ENCODE measurements around the gene GOLT1B. TPM values are rescaled to one million over a fixed set of nuclear protein-coding genes. Genes with fewer than 3 reads are reported as not detected.
"Not testable (repeated sequence)": the region's sequence is repeated elsewhere in the genome, so short reads cannot be mapped to it uniquely, and the experiment has no call there.

The GOLT1B gene, protein sequence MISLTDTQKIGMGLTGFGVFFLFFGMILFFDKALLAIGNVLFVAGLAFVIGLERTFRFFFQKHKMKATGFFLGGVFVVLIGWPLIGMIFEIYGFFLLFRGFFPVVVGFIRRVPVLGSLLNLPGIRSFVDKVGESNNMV
- 10 to 100 TPM; 19.2 to 27.9 (median 22.3) TPM for total RNA-seq
- polyA plus RNA-seq = 16.8 TPM
- long read RNA-seq, donor 1, transcript GOLT1B-201 (5 exons, 3,227 nt) = major isoform, 49 of 57 reads
- long read RNA-seq, donor 1, partial matches to known transcripts = 0 of 57 reads
- long read RNA-seq, donor 1, other reads (novel, unspliced or antisense) = 2 of 57 reads
- long read RNA-seq, donor 2, transcript GOLT1B-201 (5 exons, 3,227 nt) = major isoform, 11 of 13 reads
- long read RNA-seq, donor 2, partial matches to known transcripts = 0 of 13 reads
- long read RNA-seq, donor 2, other reads (novel, unspliced or antisense) = 0 of 13 reads
- long read RNA-seq, donor 3, transcript GOLT1B-201 (5 exons, 3,227 nt) = major isoform, 111 of 127 reads
- long read RNA-seq, donor 3, transcript GOLT1B-203 (6 exons, 1,210 nt) = minor isoform, 6 of 127 reads
- long read RNA-seq, donor 3, partial matches to known transcripts = 0 of 127 reads
- long read RNA-seq, donor 3, other reads (novel, unspliced or antisense) = 6 of 127 reads
- long read RNA-seq, donor 4, transcript GOLT1B-201 (5 exons, 3,227 nt) = major isoform, 14 of 15 reads
- long read RNA-seq, donor 4, partial matches to known transcripts = 0 of 15 reads
- long read RNA-seq, donor 4, other reads (novel, unspliced or antisense) = 1 of 15 reads

DNA sequence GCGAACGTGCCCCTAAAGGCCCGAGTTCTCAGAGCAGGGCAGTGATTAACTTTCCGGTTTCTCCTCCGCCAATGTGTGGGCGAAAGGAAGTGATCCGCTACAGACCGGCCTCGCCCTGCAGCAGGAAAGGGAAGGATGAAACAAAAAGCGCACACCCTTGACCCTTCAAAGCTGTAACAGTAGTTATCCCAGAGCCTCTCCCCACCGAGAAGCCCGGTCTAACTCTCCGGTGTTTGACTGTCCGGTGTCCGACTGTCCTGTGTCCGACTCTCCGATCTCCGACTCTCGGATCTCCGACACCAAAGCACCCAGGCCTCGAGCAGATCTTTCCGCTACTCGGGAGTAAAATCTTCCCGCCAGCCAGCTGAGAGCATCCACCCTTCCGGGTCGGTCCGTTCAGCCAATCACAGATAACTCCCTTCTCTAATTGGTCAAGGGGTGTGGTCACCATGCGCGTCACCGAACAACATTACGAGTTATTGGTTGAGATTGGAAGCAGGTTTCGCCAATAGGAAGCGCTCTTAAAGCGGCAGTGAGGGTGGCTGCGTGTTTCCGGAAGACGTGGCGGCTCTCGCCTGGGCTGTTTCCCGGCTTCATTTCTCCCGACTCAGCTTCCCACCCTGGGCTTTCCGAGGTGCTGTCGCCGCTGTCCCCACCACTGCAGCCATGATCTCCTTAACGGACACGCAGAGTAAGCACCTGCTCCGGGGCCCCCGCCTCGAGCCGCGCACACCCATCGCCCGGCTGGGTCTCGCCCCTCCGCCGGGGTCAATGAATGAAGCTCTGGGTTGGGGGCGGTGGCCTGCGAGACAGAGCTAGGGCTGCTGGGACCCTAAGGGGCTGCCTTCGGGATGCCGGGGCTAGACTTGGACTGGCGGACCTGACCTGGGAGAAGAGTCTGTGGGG is at the start of gene GOLT1B, which contains the start of gene RECQL:
Gene GOLT1B, plus strand, starts transcription at position 532 of the 906 bp plus-strand sequence. Its CDS starts 135 bp downstream, at position 667.
Gene RECQL, minus strand, starts transcription at position 378 of the 906 bp plus-strand sequence. CDS start 2,065 bp downstream, outside the sequence.
- under 1% methylated on average over 61 of the region's 61 CpGs for WGBS
- H3K4me1 ChIP-seq (ENCODE audit: control insufficient read depth, insufficient read depth, low read length) = peaks cover 3% of the 10 kb centered on the region
- H3K9me3 ChIP-seq (ENCODE audit: control insufficient read depth, low read length) = no peaks in the 10 kb centered on the region
- H3K27ac ChIP-seq (ENCODE audit: low read length) = peak within 1 kb of the TSS; percentile 94
- peak; percentile 91 to 95 (median 94) for DNase-seq
- H3K4me3 ChIP-seq (ENCODE audit: low read length) = peak within 1 kb of the TSS; percentile 95
- ATAC-seq = peak; percentile 100
- no peaks in the 10 kb centered on the region for H3K27me3 ChIP-seq (ENCODE audit: control insufficient read depth, insufficient read depth)
- intact Hi-C loops (cut with DNase I) = no loop called here

DNA sequence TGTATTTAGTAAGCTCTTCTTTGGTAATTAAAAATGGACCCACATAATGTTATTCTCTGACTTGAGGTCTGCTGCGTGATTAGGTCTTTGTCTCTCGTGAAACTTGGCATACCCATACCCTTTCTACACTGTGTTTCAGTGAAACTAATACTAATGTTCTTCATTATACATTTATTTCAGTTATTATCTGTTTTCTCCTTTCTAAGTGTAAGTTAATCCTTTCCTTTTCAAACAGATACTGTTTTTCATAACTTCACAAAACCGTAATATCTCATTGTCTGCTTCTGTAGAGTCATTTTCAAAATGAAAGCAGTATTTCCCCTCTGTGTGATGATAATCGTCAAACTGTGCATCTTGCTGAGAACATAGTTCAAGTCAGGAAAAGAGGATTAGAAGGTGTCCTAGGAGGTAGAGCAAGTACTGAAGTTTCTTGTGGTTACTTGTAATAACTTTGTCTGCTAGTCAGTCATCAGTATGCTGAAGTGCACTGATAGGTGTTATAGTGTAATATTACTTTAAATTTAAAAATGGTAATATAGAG is 48.2 kb upstream of the GOLT1B start:
- H3K9me3 ChIP-seq (ENCODE audit: control insufficient read depth, low read length) = no peaks in the 10 kb centered on the region
- DNase-seq (no peak), ATAC-seq (no peak)
- H3K27me3 ChIP-seq (ENCODE audit: control insufficient read depth, insufficient read depth) = no peaks in the 10 kb centered on the region
- intact Hi-C loops (cut with DNase I) = no loop called here
- no peak overlapping the region for H3K4me3 ChIP-seq (ENCODE audit: low read length)
- H3K4me1 ChIP-seq (ENCODE audit: control insufficient read depth, insufficient read depth, low read length) = no peaks in the 10 kb centered on the region
- 94% methylated on average over 4 of the region's 4 CpGs for WGBS
- H3K27ac ChIP-seq (ENCODE audit: low read length) = no peak overlapping the region

DNA sequence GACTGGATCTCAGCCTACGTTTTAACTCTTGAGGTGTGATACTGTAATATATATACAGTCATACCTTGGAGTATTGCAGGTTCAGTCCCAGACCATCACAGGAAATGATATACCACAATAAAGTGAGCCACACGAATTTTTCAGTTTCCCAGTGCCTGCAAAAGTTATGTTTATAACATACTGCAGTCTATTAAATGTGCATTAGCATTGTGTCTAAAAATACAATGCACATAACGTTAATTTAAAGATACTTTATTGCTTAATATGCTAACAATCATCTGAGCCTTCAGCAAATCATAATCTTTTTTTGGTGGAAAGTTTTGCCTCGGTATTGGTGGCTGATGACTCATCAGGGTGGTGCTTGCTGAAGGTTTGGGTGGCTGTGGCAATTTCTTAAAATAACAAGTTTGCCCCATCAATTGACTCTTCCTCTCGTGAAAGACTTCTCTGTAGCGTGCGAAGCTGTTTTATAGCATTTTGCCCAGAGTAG is 45.3 kb upstream of the GOLT1B start:
- intact Hi-C loops (cut with DNase I) = no loop called here
- WGBS = 68% methylated on average over 7 of the region's 7 CpGs
- Histone ChIP-seq H3K27ac (ENCODE audit: low read length) (no peak overlapping the region), H3K27me3 (ENCODE audit: control insufficient read depth, insufficient read depth) (no peaks in the 10 kb centered on the region), H3K9me3 (ENCODE audit: control insufficient read depth, low read length) (no peaks in the 10 kb centered on the region), H3K4me3 (ENCODE audit: low read length) (no peak overlapping the region), H3K4me1 (ENCODE audit: control insufficient read depth, insufficient read depth, low read length) (no peaks in the 10 kb centered on the region)
- DNase-seq (no peak), ATAC-seq (no peak)

DNA sequence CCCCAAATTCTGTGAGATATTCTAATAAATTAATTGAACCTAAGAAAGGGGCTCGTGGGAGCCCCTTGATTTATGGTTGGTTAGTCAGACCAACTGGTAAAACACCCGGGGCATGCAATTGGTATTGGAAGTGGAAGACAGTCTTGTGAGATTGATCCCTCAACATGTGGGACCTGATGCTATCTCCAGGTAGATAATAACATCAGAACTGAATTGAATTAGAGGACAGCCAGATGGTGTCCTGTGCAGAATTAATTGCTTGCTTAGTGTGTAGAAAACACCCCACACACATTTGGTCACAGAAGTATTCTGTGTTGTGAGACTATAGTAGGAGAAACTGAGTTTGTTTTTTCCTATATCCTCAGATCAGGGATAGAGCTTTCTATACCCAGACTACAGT is 42.1 kb upstream of the GOLT1B start:
- ATAC-seq (no peak), DNase-seq (no peak)
- intact Hi-C loops (cut with DNase I) = no loop called here
- Histone ChIP-seq H3K27ac (ENCODE audit: low read length) (no peak overlapping the region), H3K4me3 (ENCODE audit: low read length) (no peak overlapping the region), H3K9me3 (ENCODE audit: control insufficient read depth, low read length) (no peaks in the 10 kb centered on the region), H3K4me1 (ENCODE audit: control insufficient read depth, insufficient read depth, low read length) (no peaks in the 10 kb centered on the region), H3K27me3 (ENCODE audit: control insufficient read depth, insufficient read depth) (no peaks in the 10 kb centered on the region)
- WGBS = 94% methylated on average over 2 of the region's 2 CpGs

DNA sequence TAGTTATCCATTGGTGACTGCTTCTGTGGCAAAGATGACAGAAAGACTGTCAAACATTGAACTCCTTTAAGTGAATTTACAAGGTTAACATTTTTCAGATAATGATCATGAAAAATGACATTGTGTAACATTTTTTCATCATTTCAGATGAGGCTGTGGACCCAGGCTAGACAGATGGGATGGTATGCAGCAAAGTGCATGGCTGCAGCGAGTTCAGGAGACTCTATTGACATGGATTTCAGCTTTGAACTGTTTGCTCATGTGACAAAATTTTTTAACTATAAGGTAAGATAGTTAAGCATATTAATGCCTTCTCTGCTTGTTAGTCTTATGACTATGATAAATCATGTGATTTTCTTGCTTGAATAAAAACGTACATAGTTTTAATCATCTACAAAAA is 34.3 kb upstream of the GOLT1B start:
- intact Hi-C loops (cut with DNase I); H3K27ac ChIP-seq (ENCODE audit: low read length); H3K9me3 ChIP-seq (ENCODE audit: control insufficient read depth, low read length); DNase-seq; H3K4me3 ChIP-seq (ENCODE audit: low read length); ATAC-seq; H3K27me3 ChIP-seq (ENCODE audit: control insufficient read depth, insufficient read depth); H3K4me1 ChIP-seq (ENCODE audit: control insufficient read depth, insufficient read depth, low read length): not testable (repeated sequence)
- 84% methylated on average over 2 of the region's 2 CpGs for WGBS

DNA sequence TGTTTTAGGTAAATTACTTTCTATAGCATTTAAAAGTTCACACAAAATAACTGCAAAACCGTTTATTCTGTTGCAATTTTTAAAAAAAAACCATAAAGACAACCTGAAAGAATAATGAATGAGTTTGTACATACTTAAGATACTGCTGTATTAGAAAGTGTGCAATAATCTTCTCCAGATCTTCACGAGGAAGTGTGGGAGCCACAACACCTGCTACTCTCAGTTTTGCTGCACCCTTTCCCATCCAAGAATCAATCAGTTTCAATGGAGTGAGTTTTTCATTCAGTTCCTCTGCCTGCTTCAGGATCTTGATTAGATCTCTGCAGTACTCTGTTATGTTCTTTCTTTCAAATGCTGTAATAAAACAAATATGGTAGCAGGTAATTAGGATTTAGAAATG is 30.3 kb upstream of the GOLT1B start:
- intact Hi-C loops (cut with DNase I) = no loop called here
- H3K4me1 ChIP-seq (ENCODE audit: control insufficient read depth, insufficient read depth, low read length) = no peaks in the 10 kb centered on the region
- no peak for ATAC-seq
- 72% methylated on average over 2 of the region's 2 CpGs for WGBS
- no peaks in the 10 kb centered on the region for H3K27me3 ChIP-seq (ENCODE audit: control insufficient read depth, insufficient read depth)
- no peak overlapping the region for H3K27ac ChIP-seq (ENCODE audit: low read length)
- H3K4me3 ChIP-seq (ENCODE audit: low read length) = no peak overlapping the region
- no peak for DNase-seq
- no peaks in the 10 kb centered on the region for H3K9me3 ChIP-seq (ENCODE audit: control insufficient read depth, low read length)

DNA sequence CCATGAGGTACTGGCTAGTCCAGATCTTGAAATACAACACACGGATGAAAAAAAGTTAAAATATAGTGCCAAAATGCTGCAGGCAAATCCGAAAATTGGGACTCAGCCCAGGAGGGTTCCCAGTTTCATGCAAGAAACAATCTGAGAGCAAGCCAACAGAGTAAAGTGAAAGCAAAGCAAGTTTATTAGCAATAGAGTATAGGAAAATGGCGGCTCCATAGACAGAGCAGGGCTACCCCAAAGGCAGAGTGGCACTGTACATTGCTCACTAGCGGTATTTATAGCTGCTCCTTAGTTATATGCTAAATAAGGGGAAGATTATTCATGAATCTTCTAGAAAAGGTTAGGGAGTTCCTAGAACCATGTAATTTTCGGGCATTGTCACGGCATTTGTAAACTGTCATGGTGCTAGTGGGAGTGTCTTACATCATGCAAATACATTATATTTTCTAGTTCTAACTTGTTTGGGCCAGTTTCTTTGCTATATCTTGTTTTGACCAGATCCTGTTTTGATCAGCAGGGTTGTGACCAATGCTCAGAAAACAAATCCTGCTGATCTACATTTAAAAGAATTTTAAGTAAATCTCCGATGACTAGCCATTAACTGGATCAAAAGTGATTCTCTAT is 29.3 kb upstream of the GOLT1B start:
- no peak for ATAC-seq
- intact Hi-C loops (cut with DNase I) = no loop called here
- 89% methylated on average over 7 of the region's 7 CpGs for WGBS

DNA sequence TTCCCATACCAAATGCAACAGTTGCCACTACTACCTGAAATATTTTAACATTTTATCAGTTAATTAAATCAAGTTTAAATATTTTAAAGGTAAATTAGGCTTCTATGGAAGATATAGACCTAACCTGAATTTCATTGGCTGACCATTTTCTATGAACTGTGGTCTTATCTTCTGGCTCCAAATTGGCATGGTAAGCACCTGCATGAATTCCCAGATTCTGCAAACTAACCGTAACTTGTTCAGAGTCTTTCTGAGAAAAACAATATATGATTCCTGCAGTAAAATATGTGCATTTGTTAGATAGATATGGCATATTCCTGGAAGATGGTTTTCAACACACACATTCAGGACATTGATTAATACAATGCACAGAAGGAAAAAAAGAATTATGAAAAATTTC is 26.0 kb upstream of the GOLT1B start:
- ATAC-seq (no peak), DNase-seq (no peak)
- Histone ChIP-seq H3K4me1 (ENCODE audit: control insufficient read depth, insufficient read depth, low read length) (no peaks in the 10 kb centered on the region), H3K27ac (ENCODE audit: low read length) (no peak overlapping the region), H3K9me3 (ENCODE audit: control insufficient read depth, low read length) (no peaks in the 10 kb centered on the region), H3K27me3 (ENCODE audit: control insufficient read depth, insufficient read depth) (no peaks in the 10 kb centered on the region), H3K4me3 (ENCODE audit: low read length) (no peak overlapping the region)
- intact Hi-C loops (cut with DNase I) = no loop called here
- 96% methylated on average over 1 of the region's 1 CpG for WGBS

More for the DNA sequence above, 29.3 kb upstream of the GOLT1B start:
- no peak for DNase-seq
- no peak overlapping the region for H3K27ac ChIP-seq (ENCODE audit: low read length)
- H3K27me3 ChIP-seq (ENCODE audit: control insufficient read depth, insufficient read depth) = no peaks in the 10 kb centered on the region
- H3K4me3 ChIP-seq (ENCODE audit: low read length) = no peak overlapping the region
- no peaks in the 10 kb centered on the region for H3K4me1 ChIP-seq (ENCODE audit: control insufficient read depth, insufficient read depth, low read length)
- no peaks in the 10 kb centered on the region for H3K9me3 ChIP-seq (ENCODE audit: control insufficient read depth, low read length)

DNA sequence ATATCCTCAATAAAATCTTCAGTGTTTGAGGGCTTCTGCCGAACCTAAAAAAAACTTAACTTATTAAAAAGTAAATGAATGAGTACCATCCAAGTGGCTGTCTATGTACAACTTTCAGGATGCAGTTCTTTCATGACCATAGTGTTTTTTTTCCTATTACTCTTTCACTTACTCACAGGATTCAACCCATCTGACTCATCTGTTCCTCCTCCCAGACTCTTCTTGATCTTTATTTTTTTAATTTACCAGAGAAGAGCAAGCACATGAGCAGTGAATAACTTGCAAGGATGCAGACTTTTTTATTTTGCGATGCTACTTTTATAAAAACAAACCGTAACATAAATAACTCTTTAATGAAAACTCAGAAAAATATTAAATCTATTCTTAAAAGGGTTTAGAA is 24.6 kb upstream of the GOLT1B start:
- 79% methylated on average over 3 of the region's 3 CpGs for WGBS
- intact Hi-C loops (cut with DNase I) = no loop called here
- DNase-seq = no peak
- Histone ChIP-seq H3K4me3 (ENCODE audit: low read length) (no peak overlapping the region), H3K27me3 (ENCODE audit: control insufficient read depth, insufficient read depth) (no peaks in the 10 kb centered on the region), H3K27ac (ENCODE audit: low read length) (no peak overlapping the region), H3K9me3 (ENCODE audit: control insufficient read depth, low read length) (no peaks in the 10 kb centered on the region), H3K4me1 (ENCODE audit: control insufficient read depth, insufficient read depth, low read length) (no peaks in the 10 kb centered on the region)
- ATAC-seq = no peak
